ENCODE results near the gene OR10G7.

The OR10G7 gene, protein sequence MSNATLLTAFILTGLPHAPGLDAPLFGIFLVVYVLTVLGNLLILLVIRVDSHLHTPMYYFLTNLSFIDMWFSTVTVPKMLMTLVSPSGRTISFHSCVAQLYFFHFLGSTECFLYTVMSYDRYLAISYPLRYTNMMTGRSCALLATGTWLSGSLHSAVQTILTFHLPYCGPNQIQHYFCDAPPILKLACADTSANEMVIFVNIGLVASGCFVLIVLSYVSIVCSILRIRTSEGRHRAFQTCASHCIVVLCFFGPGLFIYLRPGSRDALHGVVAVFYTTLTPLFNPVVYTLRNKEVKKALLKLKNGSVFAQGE

DNA sequence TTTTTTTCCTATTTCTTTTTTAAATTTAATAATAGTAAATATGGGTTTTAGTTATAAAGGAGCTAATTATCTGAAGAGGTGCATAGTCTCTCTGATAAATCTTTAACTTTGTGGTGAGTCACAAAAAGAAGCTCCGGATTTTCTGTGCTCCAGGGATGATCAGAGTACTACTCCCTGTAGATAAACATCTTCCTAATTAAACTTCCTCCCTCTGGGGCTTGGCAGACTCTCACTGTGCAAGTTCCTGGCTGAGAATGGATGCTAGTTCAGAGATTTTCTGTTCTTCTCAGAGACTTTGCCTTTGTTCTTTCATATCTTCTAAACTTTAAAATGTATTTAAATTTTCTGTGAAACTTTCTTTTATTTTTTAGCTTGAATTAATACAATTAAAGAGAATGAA, at the start of gene OR10G7:
Gene OR10G7, minus strand, starts transcription at position 72 of the 400 bp plus-strand sequence. CDS start 2,324 bp downstream, outside the sequence.
- no peak for TF ChIP-seq GATA2 (IDR thresholded peaks at IDR 0.05; ENCODE audit: low read depth, low read length)
- no peak for TF ChIP-seq GATA3 (IDR thresholded peaks at IDR 0.05; ENCODE audit: low read depth, low read length)

DNA sequence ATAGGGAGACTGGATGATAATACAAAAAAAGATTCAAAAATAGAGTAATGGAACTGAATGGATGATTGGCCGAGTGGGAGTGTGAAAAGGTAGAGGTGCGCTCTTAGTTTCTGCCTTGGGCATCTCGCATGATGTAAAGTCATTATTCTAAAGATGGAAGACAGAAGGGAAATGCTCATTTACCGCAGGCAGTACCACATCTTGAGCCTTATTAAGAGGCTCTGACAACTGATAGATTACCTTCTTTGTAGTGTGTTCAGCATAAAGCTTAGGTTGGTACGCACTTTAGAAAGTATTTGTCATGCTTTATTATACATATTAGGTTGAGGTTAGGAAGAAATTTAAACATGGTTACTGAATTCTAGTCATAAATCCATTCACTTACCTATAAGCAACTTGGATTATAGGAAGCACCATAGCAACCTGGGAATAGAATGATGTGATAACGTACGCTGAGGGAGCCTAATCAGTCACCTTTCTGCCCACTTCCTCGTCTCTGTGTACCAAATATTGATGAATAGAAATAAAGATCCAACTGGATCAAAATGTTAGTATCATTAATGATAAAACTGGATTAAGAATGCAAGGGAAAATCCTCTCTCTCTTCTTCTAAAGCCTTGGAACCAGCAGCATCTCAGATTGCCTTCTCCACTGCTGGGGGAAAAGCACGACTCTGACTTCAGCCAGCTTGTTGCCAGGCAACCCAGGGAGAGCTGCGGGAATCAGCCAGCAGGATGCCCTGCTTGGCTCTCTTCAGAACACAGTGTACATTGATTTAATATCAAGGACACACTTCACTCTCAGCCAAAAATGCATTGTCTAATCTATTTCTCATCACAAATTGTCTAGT, 45.1 kb upstream of the OR10G7 start:
- no peak for TF ChIP-seq GATA2 (IDR thresholded peaks at IDR 0.05; ENCODE audit: low read depth, low read length)
- no peak for TF ChIP-seq GATA3 (IDR thresholded peaks at IDR 0.05; ENCODE audit: low read depth, low read length)

DNA sequence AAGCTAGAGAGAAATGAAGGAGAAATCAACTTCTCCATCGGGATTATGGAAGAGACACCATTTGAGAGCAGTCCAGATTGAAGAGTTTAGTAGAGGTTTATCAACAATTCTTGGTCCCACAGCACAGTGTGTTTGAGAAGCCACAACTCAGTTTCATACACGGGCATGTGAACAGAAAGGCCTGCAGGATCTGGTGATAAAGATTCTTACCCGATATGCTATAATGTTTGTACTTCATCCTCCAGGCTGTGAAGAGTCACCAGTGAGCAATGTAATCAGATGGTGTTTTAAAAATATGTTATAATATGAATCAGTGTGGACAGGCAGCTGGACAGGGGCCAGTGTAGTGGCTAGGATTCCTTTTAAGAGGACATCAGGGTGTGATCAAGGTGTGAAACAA, 44.5 kb upstream of the OR10G7 start:
- TF ChIP-seq GATA3 (IDR thresholded peaks at IDR 0.05; ENCODE audit: low read depth, low read length), result no peak
- TF ChIP-seq GATA2 (IDR thresholded peaks at IDR 0.05; ENCODE audit: low read depth, low read length), result no peak

DNA sequence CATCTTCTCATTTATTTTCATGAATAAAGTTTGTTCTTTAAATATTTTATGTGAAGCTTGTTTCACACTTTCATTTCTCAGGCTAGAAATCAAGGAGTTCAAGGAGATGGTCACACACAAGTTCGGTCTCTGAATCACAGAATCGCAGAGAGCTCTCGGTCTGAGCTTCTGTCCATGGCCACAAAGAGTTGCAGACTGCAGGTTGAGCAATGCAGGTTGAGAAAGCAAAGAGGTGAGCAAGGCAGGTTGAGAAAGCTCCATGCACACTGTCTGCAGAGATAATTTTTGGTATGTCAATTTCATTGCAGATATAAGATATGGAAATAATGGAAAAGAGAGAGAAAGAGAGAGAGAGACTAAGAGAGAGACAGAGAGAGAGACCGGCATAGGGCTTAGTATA, 41.2 kb upstream of the OR10G7 start:
- TF ChIP-seq GATA3 (IDR thresholded peaks at IDR 0.05; ENCODE audit: low read depth, low read length) (no peak), GATA2 (IDR thresholded peaks at IDR 0.05; ENCODE audit: low read depth, low read length) (no peak)

DNA sequence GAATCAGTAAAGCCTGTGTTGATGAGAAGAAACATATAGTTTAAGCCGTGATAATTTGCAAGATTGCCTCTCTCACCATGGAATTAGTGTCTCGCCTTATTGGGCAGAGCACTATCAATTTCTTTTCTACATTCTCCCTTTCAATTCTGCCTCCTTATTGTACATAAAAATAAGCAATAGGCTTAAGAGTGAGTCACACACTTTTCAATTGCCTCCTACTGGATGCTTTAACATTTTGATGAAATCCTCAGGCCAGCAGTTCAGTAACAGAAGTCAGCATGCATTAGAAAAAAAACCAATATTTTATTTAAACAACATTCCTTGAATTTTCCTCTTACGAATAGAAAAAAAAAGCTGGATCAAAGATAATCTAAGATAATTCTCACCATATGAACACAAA, 40.4 kb upstream of the OR10G7 start:
- TF ChIP-seq GATA3 (IDR thresholded peaks at IDR 0.05; ENCODE audit: low read depth, low read length), result no peak
- no peak for TF ChIP-seq GATA2 (IDR thresholded peaks at IDR 0.05; ENCODE audit: low read depth, low read length)

DNA sequence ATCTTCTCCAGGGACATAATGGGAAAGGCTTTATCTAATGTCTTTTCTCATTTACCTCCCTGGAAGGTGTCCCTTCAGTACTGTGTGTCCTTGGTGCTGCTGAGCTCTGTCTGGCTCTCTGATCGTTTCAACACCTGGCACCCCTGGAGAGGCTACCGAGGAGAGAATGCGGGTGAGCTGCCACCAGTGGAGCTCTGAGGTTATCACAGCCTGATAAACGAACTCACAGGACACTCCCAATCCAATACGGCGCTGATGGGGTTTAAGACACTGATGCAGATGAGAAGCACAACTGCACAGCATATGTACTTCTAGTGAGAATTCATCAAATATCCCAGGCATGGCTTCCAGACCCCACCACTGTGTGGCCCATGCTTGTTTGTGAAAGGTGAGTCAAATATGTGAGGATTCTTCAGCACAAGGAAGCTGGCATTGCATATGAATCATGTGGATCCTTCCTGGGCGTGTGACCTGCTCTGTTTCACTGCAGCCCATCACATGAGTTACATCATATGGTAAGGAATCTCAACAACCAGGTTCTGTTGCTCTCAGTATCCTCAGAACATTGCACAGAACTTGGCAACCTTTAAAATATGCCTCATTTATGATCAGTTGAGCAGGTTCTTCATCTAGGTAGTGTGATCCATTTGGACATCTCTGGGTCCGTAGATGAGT, 39.3 kb upstream of the OR10G7 start:
- TF ChIP-seq GATA2 (IDR thresholded peaks at IDR 0.05; ENCODE audit: low read depth, low read length) (no peak), GATA3 (IDR thresholded peaks at IDR 0.05; ENCODE audit: low read depth, low read length) (no peak)

DNA sequence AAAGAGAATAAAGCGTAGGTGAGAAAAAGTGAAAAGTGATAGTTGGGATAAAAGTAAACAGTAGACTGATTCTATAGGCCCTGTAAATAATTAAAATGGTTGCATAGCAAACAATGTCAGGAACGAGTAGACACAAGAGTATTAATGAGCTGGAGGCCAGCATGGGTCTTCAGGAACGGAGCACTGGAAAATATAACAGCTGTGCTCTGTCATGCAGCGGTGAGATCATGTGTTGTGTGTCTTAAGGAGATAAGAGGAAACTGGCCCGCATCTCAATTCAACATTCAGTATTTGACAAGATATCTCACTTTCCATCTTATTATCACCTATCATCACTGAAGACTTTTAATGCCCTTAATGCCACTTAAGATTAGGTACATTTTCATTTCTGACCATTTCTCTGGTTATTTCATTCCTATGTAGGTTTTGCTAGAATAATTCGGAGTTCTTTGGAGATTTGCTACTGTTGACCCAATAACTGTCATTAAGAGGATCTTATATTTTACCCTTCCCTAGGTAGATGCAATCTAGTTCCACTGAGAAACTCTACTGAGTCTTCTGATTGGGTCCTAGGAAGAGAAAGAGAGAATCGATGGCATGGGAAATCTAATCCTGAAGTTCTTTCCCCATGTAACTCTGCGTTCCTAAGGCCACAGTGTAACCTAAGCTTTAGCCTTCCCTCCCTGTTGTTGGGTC, 38.7 kb upstream of the OR10G7 start:
- TF ChIP-seq GATA3 (IDR thresholded peaks at IDR 0.05; ENCODE audit: low read depth, low read length) (no peak), GATA2 (IDR thresholded peaks at IDR 0.05; ENCODE audit: low read depth, low read length) (no peak)

DNA sequence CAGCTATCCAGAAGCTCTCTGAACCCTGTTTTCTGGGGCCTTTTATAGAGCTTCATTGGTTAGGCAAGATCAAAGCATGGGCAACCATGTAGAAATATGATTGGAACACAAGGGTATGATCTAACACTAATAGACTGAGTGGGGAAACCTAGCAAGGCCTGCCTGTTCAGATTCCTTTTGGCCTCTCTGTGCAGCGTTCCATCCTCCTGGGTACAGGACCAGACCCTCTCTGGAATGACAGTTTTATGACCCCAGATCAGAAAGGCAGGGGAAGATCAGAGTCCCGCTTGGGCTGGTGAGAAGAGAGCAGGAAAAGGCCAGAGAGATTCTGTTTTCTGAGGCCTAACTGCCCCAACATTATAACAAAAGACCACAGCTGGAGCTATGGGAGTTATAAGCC, 37.5 kb upstream of the OR10G7 start:
- TF ChIP-seq GATA3 (IDR thresholded peaks at IDR 0.05; ENCODE audit: low read depth, low read length), result no peak
- TF ChIP-seq GATA2 (IDR thresholded peaks at IDR 0.05; ENCODE audit: low read depth, low read length), result no peak

DNA sequence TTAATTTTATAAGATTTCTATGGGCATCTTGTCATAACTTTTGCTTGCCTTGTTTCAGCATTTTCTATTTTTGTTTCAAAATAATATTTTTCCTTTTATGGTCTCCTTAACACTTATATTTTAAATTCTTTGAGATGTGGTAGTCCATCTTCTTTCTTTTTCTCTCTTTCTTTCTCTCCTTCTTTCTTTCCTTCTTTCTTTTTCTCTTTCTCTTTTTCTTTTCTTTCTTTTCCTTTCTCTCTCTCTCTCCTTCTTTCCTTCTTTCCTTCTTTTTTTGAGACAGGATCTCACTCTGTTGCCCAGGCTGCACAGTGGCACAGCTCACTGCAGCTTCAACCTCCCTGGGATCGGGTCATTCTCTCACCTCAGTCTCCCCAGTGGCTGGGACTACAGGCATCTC, 36.1 kb upstream of the OR10G7 start:
- TF ChIP-seq GATA2 (IDR thresholded peaks at IDR 0.05; ENCODE audit: low read depth, low read length) (no peak), GATA3 (IDR thresholded peaks at IDR 0.05; ENCODE audit: low read depth, low read length) (no peak)

DNA sequence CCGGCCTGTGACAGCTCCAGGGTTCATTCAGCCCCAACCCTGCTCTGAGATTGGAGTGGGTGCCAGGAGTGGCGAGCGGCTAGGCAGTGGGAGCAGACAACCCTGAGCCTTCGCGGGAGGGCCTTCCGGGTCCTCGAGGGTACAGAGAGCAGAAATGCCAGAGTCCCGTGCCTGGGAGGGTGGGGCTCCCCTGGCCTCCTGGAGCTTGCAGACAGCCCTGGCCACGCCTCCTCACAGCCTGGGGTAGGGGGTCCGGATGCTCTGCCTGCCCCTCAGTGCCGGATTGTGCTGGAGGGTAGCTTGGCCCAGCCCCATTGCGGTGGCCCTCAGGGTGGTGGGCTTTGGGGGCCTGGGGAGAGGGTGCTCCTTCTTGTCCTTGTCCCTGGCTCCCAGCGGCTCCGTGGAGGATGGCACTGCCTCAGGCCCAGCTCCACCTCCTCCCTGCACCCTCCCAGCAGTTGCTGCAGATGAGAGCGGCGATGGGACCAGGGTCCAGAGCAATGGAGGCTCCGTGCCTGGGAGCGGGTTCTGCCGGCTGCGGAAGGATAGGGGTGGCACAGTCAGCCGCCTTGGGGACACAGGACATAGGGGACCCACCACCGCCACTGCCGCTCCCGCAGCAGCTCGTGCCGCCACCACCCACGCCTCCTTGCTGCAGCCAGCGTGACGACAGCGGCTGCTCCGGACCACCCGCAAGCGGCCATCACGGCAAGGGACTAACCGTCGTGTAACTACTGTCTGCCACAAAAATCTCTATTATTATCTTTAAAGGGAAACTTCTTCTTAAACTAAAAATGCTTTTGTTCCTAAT, 34.9 kb upstream of the OR10G7 start:
- TF ChIP-seq GATA2 (IDR thresholded peaks at IDR 0.05; ENCODE audit: low read depth, low read length), result no peak
- TF ChIP-seq GATA3 (IDR thresholded peaks at IDR 0.05; ENCODE audit: low read depth, low read length), result no peak

DNA sequence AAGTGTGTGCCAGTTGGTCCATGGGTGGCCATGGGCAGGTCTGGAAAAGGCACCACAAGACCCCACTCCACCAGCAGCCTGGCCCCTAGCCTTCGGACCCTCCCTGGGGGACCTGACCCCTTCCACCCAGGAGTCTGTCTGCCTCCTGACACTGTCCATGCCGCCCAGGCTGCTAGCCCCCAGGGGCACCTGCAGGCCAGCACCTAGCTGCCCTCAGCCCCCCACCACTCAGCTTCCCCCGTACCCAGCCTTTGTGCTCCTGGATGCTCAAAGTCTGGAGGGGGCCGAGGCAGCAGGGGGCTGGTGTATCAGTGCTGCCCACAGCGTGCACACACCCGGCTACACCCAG, 34.3 kb upstream of the OR10G7 start:
- TF ChIP-seq GATA2 (IDR thresholded peaks at IDR 0.05; ENCODE audit: low read depth, low read length) (no peak), GATA3 (IDR thresholded peaks at IDR 0.05; ENCODE audit: low read depth, low read length) (no peak)

DNA sequence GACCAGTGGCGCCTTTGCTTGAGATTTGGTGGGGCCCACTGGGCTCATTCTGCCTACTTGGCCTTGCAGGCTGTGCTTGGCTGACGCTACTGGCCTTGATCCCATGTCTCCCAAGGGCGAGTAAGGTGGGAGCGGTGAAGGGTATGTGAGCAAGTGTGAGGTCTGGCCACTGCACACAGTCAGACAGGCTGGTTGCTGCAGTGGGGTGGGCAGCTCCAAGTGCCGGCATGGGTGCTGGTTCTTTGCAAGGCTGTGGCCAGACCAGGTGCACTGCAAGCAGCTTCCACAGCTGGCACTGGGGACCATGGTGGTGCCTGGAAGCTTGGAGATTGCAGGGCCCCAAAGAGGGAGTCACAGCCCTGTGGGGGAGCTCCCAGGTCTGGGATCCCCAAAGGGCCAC, 33.4 kb upstream of the OR10G7 start:
- TF ChIP-seq GATA2 (IDR thresholded peaks at IDR 0.05; ENCODE audit: low read depth, low read length) (no peak), GATA3 (IDR thresholded peaks at IDR 0.05; ENCODE audit: low read depth, low read length) (no peak)

DNA sequence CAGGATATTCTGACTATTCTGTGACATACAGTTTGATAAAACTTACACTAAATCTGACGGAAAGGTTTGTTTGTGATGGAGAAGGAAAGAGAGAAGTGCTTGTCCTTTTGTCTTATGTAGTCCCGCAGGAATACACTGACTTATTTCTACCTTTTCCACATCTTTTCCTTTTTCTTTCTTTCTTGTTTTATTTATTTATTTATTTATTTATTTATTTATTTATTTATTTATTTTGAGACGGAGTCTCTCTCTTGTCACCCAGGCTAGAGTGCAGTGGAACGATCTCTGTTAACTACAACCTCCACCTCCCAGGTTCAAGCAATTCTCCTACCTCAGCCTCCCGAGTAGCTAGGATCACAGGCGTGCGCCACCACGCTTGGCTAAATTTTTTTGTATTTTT, 31.0 kb upstream of the OR10G7 start:
- TF ChIP-seq GATA3 (IDR thresholded peaks at IDR 0.05; ENCODE audit: low read depth, low read length) (no peak), GATA2 (IDR thresholded peaks at IDR 0.05; ENCODE audit: low read depth, low read length) (no peak)

All from SH-SY5Y (cell line).